ENCODE measurements around the gene CCNI2. TPM values are rescaled to one million over a fixed set of nuclear protein-coding genes. Genes with fewer than 3 reads are reported as not detected.

The CCNI2 gene
- total RNA-seq, 1 experiment from 2014 or later = not detected

DNA sequence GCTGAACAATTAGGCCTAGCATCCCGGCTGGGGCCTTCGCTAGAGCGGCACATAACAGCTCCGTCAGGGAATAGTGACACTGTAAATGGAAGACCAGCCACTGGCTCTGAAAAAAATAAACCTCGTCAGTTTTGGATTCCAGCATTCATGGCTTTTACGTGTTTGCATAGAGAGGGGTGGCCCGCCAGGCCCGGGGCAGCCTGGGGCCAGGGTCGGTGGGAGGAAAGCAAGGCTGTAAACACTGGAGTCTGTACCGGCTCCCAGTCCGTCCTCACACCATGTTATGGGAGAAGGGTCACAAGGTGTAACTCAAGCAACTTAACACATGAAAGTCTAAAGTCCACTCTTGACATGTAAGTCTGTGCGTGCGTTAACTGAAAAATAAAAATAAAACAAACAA is 11.2 kb downstream of the CCNI2 start:
- H3K27ac ChIP-seq (ENCODE audit: low read depth, low read length, poor library complexity, severe bottlenecking) = no peak overlapping the region
- H3K4me3 ChIP-seq (ENCODE audit: low read depth, low read length, poor library complexity, severe bottlenecking) = no peak overlapping the region
- TF ChIP-seq, protein P1, sequence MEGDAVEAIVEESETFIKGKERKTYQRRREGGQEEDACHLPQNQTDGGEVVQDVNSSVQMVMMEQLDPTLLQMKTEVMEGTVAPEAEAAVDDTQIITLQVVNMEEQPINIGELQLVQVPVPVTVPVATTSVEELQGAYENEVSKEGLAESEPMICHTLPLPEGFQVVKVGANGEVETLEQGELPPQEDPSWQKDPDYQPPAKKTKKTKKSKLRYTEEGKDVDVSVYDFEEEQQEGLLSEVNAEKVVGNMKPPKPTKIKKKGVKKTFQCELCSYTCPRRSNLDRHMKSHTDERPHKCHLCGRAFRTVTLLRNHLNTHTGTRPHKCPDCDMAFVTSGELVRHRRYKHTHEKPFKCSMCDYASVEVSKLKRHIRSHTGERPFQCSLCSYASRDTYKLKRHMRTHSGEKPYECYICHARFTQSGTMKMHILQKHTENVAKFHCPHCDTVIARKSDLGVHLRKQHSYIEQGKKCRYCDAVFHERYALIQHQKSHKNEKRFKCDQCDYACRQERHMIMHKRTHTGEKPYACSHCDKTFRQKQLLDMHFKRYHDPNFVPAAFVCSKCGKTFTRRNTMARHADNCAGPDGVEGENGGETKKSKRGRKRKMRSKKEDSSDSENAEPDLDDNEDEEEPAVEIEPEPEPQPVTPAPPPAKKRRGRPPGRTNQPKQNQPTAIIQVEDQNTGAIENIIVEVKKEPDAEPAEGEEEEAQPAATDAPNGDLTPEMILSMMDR (conservative IDR thresholded peaks at IDR 0.05; ENCODE audit: low read depth, low read length) = no peak
- TF ChIP-seq EZH2 (IDR thresholded peaks at IDR 0.05; ENCODE audit: borderline replicate concordance, low read depth, low read length, poor library complexity, severe bottlenecking) = no peak
- H3K4me1 ChIP-seq (ENCODE audit: insufficient read depth, low read length, poor library complexity, severe bottlenecking) = no peaks in the 10 kb centered on the region
- intact Hi-C loops (cut with micrococcal nuclease; ENCODE audit: unreplicated experiment) = no loop called here
- BruUV-seq (replicated peaks) = no TSS peak
- no peaks in the 10 kb centered on the region for H3K27me3 ChIP-seq (replicated peaks; ENCODE audit: insufficient read depth, low read depth, low read length, poor library complexity)
- CTCF ChIA-PET = no interaction called here
- no peak for DNase-seq (ENCODE audit: low spot score)
- no peaks in the 10 kb centered on the region for H3K9me3 ChIP-seq (ENCODE audit: low read depth, low read length, poor library complexity, severe bottlenecking)
- POLR2A ChIA-PET (ENCODE audit: low non-redundant PET) = no interaction called here
- peaks cover 7% of the 10 kb centered on the region for H3K36me3 ChIP-seq (ENCODE audit: insufficient read depth, low read length, poor library complexity, severe bottlenecking)

- CTCF ChIA-PET = no interaction called here
- H3K4me1 ChIP-seq (ENCODE audit: insufficient read depth, low read length, poor library complexity, severe bottlenecking) = no peaks in the 10 kb centered on the region
Measured at GRCh38 chr5:132759114-132760048, 12.2 kb downstream of the CCNI2 start.

DNA sequence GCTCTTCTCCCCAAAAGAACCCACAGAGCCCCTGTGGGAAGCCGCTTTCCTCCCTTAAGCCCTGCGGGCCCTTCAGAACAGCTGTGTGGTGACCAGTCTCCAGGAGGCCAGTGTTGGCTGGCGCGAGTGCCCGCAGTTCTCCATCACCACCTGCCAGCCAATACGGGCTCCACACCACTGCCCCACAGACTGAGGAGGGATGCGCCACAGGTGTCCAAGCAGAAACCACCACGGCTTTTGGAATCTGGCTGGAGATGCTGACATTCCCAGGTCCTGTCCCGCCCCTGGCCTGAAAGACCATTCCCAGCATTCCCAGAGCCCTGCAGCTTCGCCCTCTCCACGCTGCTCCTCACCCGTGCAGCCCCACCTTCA is 12.8 kb downstream of the CCNI2 start:
- Histone ChIP-seq H3K4me1 (ENCODE audit: insufficient read depth, low read length, poor library complexity, severe bottlenecking) (no peaks in the 10 kb centered on the region), H3K36me3 (ENCODE audit: insufficient read depth, low read length, poor library complexity, severe bottlenecking) (peaks cover 10% of the 10 kb centered on the region), H3K27ac (ENCODE audit: low read depth, low read length, poor library complexity, severe bottlenecking) (no peak overlapping the region), H3K27me3 (replicated peaks; ENCODE audit: insufficient read depth, low read depth, low read length, poor library complexity) (no peaks in the 10 kb centered on the region), H3K9me3 (ENCODE audit: low read depth, low read length, poor library complexity, severe bottlenecking) (no peaks in the 10 kb centered on the region), H3K4me3 (ENCODE audit: low read depth, low read length, poor library complexity, severe bottlenecking) (no peak overlapping the region)
- POLR2A ChIA-PET (ENCODE audit: low non-redundant PET) = no interaction called here
- intact Hi-C loops (cut with micrococcal nuclease; ENCODE audit: unreplicated experiment) = no loop called here
- TF ChIP-seq, protein P1 (conservative IDR thresholded peaks at IDR 0.05; ENCODE audit: low read depth, low read length) = no peak
- TF ChIP-seq EZH2 (IDR thresholded peaks at IDR 0.05; ENCODE audit: borderline replicate concordance, low read depth, low read length, poor library complexity, severe bottlenecking) = no peak
- CTCF ChIA-PET = no interaction called here
- DNase-seq (ENCODE audit: low spot score) = no peak
- no TSS peak for BruUV-seq (replicated peaks)

More at GRCh38 chr5:132759114-132760048, 12.2 kb downstream of the CCNI2 start:
- intact Hi-C loops (cut with micrococcal nuclease; ENCODE audit: unreplicated experiment) = no loop called here
- no peaks in the 10 kb centered on the region for H3K9me3 ChIP-seq (ENCODE audit: low read depth, low read length, poor library complexity, severe bottlenecking)
- H3K27ac ChIP-seq (ENCODE audit: low read depth, low read length, poor library complexity, severe bottlenecking) = no peak overlapping the region
- no peak for TF ChIP-seq EZH2 (IDR thresholded peaks at IDR 0.05; ENCODE audit: borderline replicate concordance, low read depth, low read length, poor library complexity, severe bottlenecking)
- TF ChIP-seq, protein P1 (conservative IDR thresholded peaks at IDR 0.05; ENCODE audit: low read depth, low read length) = no peak
- no peak overlapping the region for H3K4me3 ChIP-seq (ENCODE audit: low read depth, low read length, poor library complexity, severe bottlenecking)
- no peak for DNase-seq (ENCODE audit: low spot score)
- peaks cover 10% of the 10 kb centered on the region for H3K36me3 ChIP-seq (ENCODE audit: insufficient read depth, low read length, poor library complexity, severe bottlenecking)
- no TSS peak for BruUV-seq (replicated peaks)
- H3K27me3 ChIP-seq (replicated peaks; ENCODE audit: insufficient read depth, low read depth, low read length, poor library complexity) = no peaks in the 10 kb centered on the region
- POLR2A ChIA-PET (ENCODE audit: low non-redundant PET) = no interaction called here
